Smooth muscle cell (in vitro differentiated cells): Measurements from ENCODE around the gene HOMER2. TPM values are rescaled to one million over a fixed set of nuclear protein-coding genes. Genes with fewer than 3 reads are reported as not detected.
"Not testable (repeated sequence)": the region's sequence is repeated elsewhere in the genome, so short reads cannot be mapped to it uniquely, and the experiment has no call there.

Experiments
- DNase-seq: peaks from one replicate; lab custom pipeline; 2025; ENCODE audit not compliant: unreplicated experiment; lab: John Stamatoyannopoulos, UW
- H2AFZ ChIP-seq: fragments of 200-600 bp; sonication (generic); 2 replicates; pipeline ENCODE4 v1.6.0; 2016; ENCODE audit warnings: antibody characterized with exemption, low read depth, mild to moderate bottlenecking
- H3F3A ChIP-seq: fragments of 200-600 bp; sonication (generic); 2 replicates; pipeline ENCODE4 v1.6.0; 2017; ENCODE audit warnings: antibody characterized with exemption, low read depth
- H3K27ac ChIP-seq: fragments of 200-600 bp; sonication (generic); 2 replicates; pipeline ENCODE4 v1.5.1; 2016; ENCODE audit warnings: low read depth, mild to moderate bottlenecking
- H3K27me3 ChIP-seq: fragments of 200-600 bp; sonication (generic); 2 replicates; pipeline ENCODE4 v1.6.1; 2016; ENCODE audit warnings: low read depth, mild to moderate bottlenecking
- H3K36me3 ChIP-seq: fragments of 200-600 bp; sonication (generic); 2 replicates; pipeline ENCODE4 v1.5.1; 2016; ENCODE audit warnings: low read depth
- H3K4me1 ChIP-seq: fragments of 200-600 bp; sonication (generic); 2 replicates; pipeline ENCODE4 v1.5.1; 2016; ENCODE audit warnings: low read depth
- H3K4me2 ChIP-seq: fragments of 200-600 bp; sonication (generic); 2 replicates; pipeline ENCODE4 v1.6.0; 2016; ENCODE audit warnings: mild to moderate bottlenecking
- H3K4me3 ChIP-seq: fragments of 200-600 bp; sonication (generic); 2 replicates; pipeline ENCODE4 v1.5.1; 2016; ENCODE audit warnings: mild to moderate bottlenecking
- H3K79me2 ChIP-seq: fragments of 200-600 bp; sonication (generic); 2 replicates; pipeline ENCODE4 v1.6.0; 2016; ENCODE audit warnings: low read depth, mild to moderate bottlenecking
- H3K9ac ChIP-seq: fragments of 200-600 bp; sonication (generic); 2 replicates; pipeline ENCODE4 v1.6.0; 2016; ENCODE audit warnings: low read depth
- H3K9me3 ChIP-seq: fragments of 200-600 bp; sonication (generic); replicated peaks from 2 replicates; pipeline ENCODE4 v1.5.1; 2016; ENCODE audit warnings: low read depth
- H4K20me1 ChIP-seq: fragments of 200-600 bp; sonication (generic); 2 replicates; pipeline ENCODE4 v1.6.0; 2016; ENCODE audit warnings: low read depth
- CTCF ChIP-seq: fragments of 200-600 bp; sonication (generic); IDR thresholded peaks from 2 replicates; pipeline ENCODE4 v1.5.1; 2017; ENCODE audit warnings: borderline replicate concordance, mild to moderate bottlenecking, antibody characterized with exemption; ENCODE audit not compliant: insufficient read depth, poor library complexity, severe bottlenecking
- WGBS: methylation state at CpG from one replicate; pipeline ENCODE4 v1.1.7; 2016; ENCODE audit warnings: low lambda C conversion rate; 5-methylcytosine and 5-hydroxymethylcytosine counted together
- polyA plus RNA-seq: library from polyadenylated mRNA; unstranded; fragments of >200 nt; fragmentation: Nextera tagmentation; extraction: Ambion mirVana; gene quantifications from 2 replicates; pipeline ENCODE4 v1.2.1, GENCODE V29; 2016
- total RNA-seq: library from RNA; depleted of rRNA; stranded (reverse); fragments of >200 nt; gene quantifications from 2 replicates; pipeline ENCODE4 v1.2.3, GENCODE V29; 2014

The HOMER2 gene
- total and polyA plus RNA-seq, 2 experiments from 2014 or later: 3.1 to 18.8 TPM

DNA sequence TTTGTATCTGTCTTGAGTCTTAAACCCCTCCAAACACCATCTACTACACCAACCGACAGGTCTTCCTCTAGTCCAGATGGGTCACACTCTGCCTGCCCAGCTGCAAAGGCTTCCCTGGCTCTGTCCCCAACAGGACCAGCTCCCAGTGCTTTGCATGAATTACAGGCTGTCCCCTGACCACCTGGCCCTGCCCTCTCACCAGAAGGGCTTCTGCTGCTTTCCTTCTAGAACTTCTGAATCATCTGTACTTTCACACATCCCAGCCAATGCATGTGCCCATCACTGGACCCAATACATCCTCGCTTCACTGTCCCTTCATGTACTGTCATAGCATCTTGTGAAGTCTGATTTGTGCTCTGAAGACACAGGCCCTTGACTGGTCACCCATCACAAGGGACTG, 53.6 kb downstream of the HOMER2 start:
- Histone ChIP-seq H3F3A (no peaks in the 10 kb centered on the region), H3K36me3 (no peaks in the 10 kb centered on the region), H2AFZ (no peak overlapping the region), H4K20me1 (no peaks in the 10 kb centered on the region), H3K4me1 (peaks cover 10% of the 10 kb centered on the region), H3K4me3 (no peak overlapping the region), H3K79me2 (no peaks in the 10 kb centered on the region), H3K9me3 (no peaks in the 10 kb centered on the region), H3K27me3 (no peaks in the 10 kb centered on the region), H3K9ac (no peak overlapping the region), H3K4me2 (no peak overlapping the region), H3K27ac (no peak overlapping the region)
- TF ChIP-seq CTCF: no peak
- DNase-seq: no peak
- WGBS: 93% methylated on average over 2 of the region's 2 CpGs

GRCh38 chr15:82895983-82896382, 56.5 kb downstream of the HOMER2 start:
- H4K20me1 ChIP-seq: no peaks in the 10 kb centered on the region
- H3K36me3 ChIP-seq: no peaks in the 10 kb centered on the region
- no peak overlapping the region for H3K4me3 ChIP-seq
- no peak for DNase-seq
- 99% methylated on average over 5 of the region's 5 CpGs for WGBS
- no peak for TF ChIP-seq CTCF
- H3K9ac ChIP-seq: no peak overlapping the region
- H3K9me3 ChIP-seq: no peaks in the 10 kb centered on the region
- H3K4me1 ChIP-seq: peaks cover 10% of the 10 kb centered on the region
- no peaks in the 10 kb centered on the region for H3K27me3 ChIP-seq
- H3K79me2 ChIP-seq: no peaks in the 10 kb centered on the region
- no peak overlapping the region for H2AFZ ChIP-seq
- H3K27ac ChIP-seq: no peak overlapping the region
- no peak overlapping the region for H3K4me2 ChIP-seq
- H3F3A ChIP-seq: no peaks in the 10 kb centered on the region

GRCh38 chr15:82894971-82895520, 57.5 kb downstream of the HOMER2 start:
- Histone ChIP-seq H3K4me3 (no peak overlapping the region), H4K20me1 (no peaks in the 10 kb centered on the region), H3F3A (no peaks in the 10 kb centered on the region), H3K27me3 (no peaks in the 10 kb centered on the region), H3K4me1 (peaks cover 10% of the 10 kb centered on the region), H3K4me2 (no peak overlapping the region), H3K9me3 (no peaks in the 10 kb centered on the region), H3K36me3 (no peaks in the 10 kb centered on the region), H3K27ac (no peak overlapping the region), H2AFZ (no peak overlapping the region), H3K9ac (no peak overlapping the region), H3K79me2 (no peaks in the 10 kb centered on the region)
- no peak for TF ChIP-seq CTCF
- no peak for DNase-seq
- 6% methylated on average over 4 of the region's 4 CpGs for WGBS

DNA sequence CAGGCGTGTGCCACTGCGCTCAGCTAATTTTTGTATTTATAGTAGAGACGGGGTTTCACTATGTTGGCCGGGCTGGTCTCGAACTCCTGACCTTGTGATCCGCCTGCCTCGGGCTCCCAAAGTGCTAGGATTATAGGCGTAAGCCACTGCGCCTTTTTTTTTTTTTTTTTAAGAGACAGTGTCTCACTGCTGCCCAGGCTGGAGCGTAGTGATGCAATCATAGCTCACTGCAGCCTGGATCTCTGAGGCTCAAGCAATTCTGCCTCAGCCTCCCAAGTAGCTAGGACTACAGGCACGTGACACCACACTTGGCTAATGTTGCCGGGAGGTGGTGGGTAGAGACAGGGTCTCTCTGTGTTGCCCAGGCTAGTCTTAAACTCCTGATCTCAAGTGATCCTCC, 59.0 kb downstream of the HOMER2 start:
- H3F3A ChIP-seq, DNase-seq, H3K4me3 ChIP-seq, H3K9ac ChIP-seq, H3K27me3 ChIP-seq, H4K20me1 ChIP-seq, H3K4me2 ChIP-seq, H3K36me3 ChIP-seq, H2AFZ ChIP-seq, H3K9me3 ChIP-seq, H3K27ac ChIP-seq, H3K79me2 ChIP-seq: not testable (repeated sequence)
- H3K4me1 ChIP-seq: peaks cover 10% of the 10 kb centered on the region
- 93% methylated on average over 12 of the region's 12 CpGs for WGBS
